ENCODE results near the gene SMAD5.

Gene SMAD5

DNA sequence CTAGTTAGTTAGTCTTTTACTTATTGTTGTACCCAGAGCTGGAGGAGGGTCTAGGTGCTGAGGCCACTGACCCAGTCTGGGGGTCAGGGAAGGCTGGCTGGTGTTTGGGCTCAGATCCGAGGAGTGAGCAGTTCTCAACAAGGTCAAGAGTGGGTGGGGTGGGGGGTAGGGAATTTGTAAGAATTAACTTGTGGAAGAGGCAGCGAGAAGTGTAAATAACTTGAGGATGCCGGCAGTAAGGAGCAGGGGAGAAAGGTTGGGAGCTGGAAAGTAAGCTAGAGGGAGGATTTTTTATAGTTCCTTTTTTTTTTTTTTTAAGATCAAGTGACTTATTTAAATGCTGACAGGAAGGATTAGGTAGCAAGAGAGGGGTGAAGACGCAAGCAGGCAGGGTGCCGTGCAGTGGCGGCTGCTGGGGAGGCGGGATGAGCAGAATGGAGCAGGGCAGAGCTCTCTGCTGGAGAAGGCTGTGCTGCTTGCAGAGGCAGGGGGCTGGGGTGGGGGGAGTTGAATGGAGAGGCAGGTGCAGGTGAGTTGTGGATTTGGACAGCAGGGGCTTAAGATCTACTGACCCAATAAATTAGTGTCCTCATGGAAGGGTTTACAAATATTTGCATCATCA, 95.6 kb downstream of the SMAD5 start:
- DNase-seq: no peak

- no peak for DNase-seq
Observed at GRCh38 chr5:136230176-136230575, 97.5 kb downstream of the SMAD5 start.

DNA sequence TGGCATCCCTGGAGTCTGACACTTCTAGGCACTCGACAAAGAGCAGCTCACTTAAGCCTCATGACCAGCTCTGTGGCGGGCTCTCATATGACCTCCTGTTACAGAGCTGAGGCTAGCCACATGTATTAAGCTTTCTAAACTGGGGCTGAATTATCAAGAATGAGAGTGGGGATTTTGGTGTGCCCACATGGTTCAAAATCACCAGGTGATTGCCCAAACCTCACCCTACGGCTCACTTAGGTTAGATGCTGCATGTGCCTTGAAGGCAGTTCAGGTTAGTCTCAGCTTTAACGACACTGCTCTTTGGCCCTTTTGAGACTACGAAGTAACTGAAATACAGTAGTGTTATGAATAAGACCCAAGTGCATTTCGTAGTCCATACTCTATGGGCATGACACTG, 99.7 kb downstream of the SMAD5 start:
- DNase-seq: no peak
